Ovary (tissue), 9 donors: ENCODE results near the gene PLBD2. TPM values are rescaled to one million over a fixed set of nuclear protein-coding genes. Genes with fewer than 3 reads are reported as not detected.

Experiments
- DNase-seq, 5 donors: peaks; one replicate each; pipeline ENCODE4 v3.0.0-alpha.2; 2019 to 2020
- H3K27ac ChIP-seq, 2 donors: fragments of 200-600 bp; one replicate each; pipeline versions ENCODE4 v1.5.1 to v1.8.0; 2019 to 2022
- H3K27me3 ChIP-seq: fragments of 200-600 bp; one replicate; pipeline ENCODE4 v1.8.0; 2022
- H3K36me3 ChIP-seq: fragments of 200-600 bp; sonication (generic); one replicate; pipeline ENCODE4 v1.5.1; 2019
- H3K4me1 ChIP-seq: one replicate; pipeline ENCODE4 v1.8.1; 2013; ENCODE audit warnings: mild to moderate bottlenecking, moderate library complexity; ENCODE audit not compliant: insufficient read depth
- H3K4me3 ChIP-seq: fragments of 200-600 bp; sonication (generic); one replicate; pipeline ENCODE4 v1.5.1; 2017
- H3K9me3 ChIP-seq, 2 donors: fragments of 200-600 bp in 1 of 2; sonication (generic) in 1 of 2; one replicate each; pipeline versions ENCODE4 v1.5.1 to v1.8.1; 2013 to 2019; ENCODE audit warnings: mild to moderate bottlenecking in 1 of 2, moderate library complexity in 1 of 2
- CTCF ChIP-seq, 3 donors: fragments of 450-650 bp in 2 of 3; fragments of 200-600 bp in 1 of 3; IDR thresholded peaks; one replicate each; pipeline versions ENCODE4 v1.5.1 to v1.8.0; 2016 to 2022; ENCODE audit warnings: antibody characterized with exemption in 3 of 3, mild to moderate bottlenecking in 1 of 3
- EP300 ChIP-seq: sonication (generic); formaldehyde crosslinking; IDR thresholded peaks from one replicate; pipeline ENCODE4 v1.6.1; 2017; ENCODE audit warnings: antibody characterized with exemption
- POLR2A ChIP-seq: fragments of 450-650 bp; IDR thresholded peaks from one replicate; pipeline ENCODE4 v1.6.1; 2017; ENCODE audit warnings: antibody characterized with exemption, mild to moderate bottlenecking, moderate library complexity
- WGBS, 3 donors: extraction: QIAGEN DNeasy Blood & Tissue Kit in 1 of 3; methylation state at CpG; one replicate each; pipeline versions ENCODE4 v1.1.5 to v1.1.7; 2013 to 2017; 5-methylcytosine and 5-hydroxymethylcytosine counted together
- intact Hi-C, 4 donors: fragments of 100-400 bp; cut with DNase I; formaldehyde crosslinking; loops; one replicate each; pipeline versions ENCODE4 v1.11.0 to v1.15.1; 2022 to 2023
- polyA plus RNA-seq, 2 donors: library from polyadenylated mRNA; stranded (reverse); fragments of 200-250 nt in 1 of 2; fragments of 350-450 nt in 1 of 2; fragmentation: Illumina TruSeq in 1 of 2; extraction: RNeasy Lipid Tissue Mini Kit (QIAGEN cat#74804) in 1 of 2; gene quantifications; one replicate each; pipeline ENCODE4 v1.2.3, GENCODE V29; 2013 to 2014
- total RNA-seq, 7 donors: library from RNA; depleted of rRNA in 2 of 7; stranded (reverse); fragments of >200 nt in 2 of 7; fragmentation: NEBNext Ultra II Directional in 3 of 7; extraction: Animal tissue kit (Norgen Biotek cat#: 25700) in 3 of 7; gene quantifications; one replicate each; pipeline versions ENCODE4 v1.1.0 to v1.2.4, GENCODE V29; 2016 to 2023
- donor health status: DM: no; HTN: no; CAD: no; lungs with moderate emphysema.
- donor health status: DM: no; HTN: no; CAD: no.
- donor health status: Bipolar disorder and iron deficiency.
- donor health status: DM: yes; HTN: yes; CAD: no.
- donor health status: DM: no; HTN: no; CAD: no.
- donor health status: DM: yes; HTN: yes; CAD: no.

The PLBD2 gene
- total and polyA plus RNA-seq, 9 donors: 31.5 to 135 (median 81.9) TPM

- TF ChIP-seq EP300 (no peak), CTCF (IDR thresholded peaks at IDR 0.05) (no peak), POLR2A (no peak)
- no peaks in the 10 kb centered on the region for H3K36me3 ChIP-seq
- WGBS, 3 donors: 83 to 89% (median 88%) methylated on average over 9 of the region's 9 CpGs
- no peak overlapping the region for H3K4me3 ChIP-seq
- DNase-seq: no peak
- intact Hi-C loops: no loop called here
- no peak overlapping the region for H3K27ac ChIP-seq
- H3K27me3 ChIP-seq: no peaks in the 10 kb centered on the region
- H3K4me1 ChIP-seq: no peaks in the 10 kb centered on the region
- no peaks in the 10 kb centered on the region for H3K9me3 ChIP-seq
These were observed 56.2 kb downstream of the PLBD2 start for GRCh38 chr12:113414519-113415038.

- no peaks in the 10 kb centered on the region for H3K4me1 ChIP-seq
- no peaks in the 10 kb centered on the region for H3K36me3 ChIP-seq
- no peaks in the 10 kb centered on the region for H3K27me3 ChIP-seq
- WGBS, 3 donors: 62 to 73% (median 63%) methylated on average over 6 of the region's 6 CpGs
- TF ChIP-seq CTCF (IDR thresholded peaks at IDR 0.05): no peak
- no peak for TF ChIP-seq EP300
- TF ChIP-seq POLR2A: no peak
- no peak overlapping the region for H3K27ac ChIP-seq
- intact Hi-C loops: no loop called here
- DNase-seq: no peak
- H3K9me3 ChIP-seq: no peaks in the 10 kb centered on the region
- H3K4me3 ChIP-seq: no peak overlapping the region
These were observed 57.8 kb downstream of the PLBD2 start for GRCh38 chr12:113416091-113416754.

- intact Hi-C loops: no loop called here
- 42 to 46% (median 42%) methylated on average over 13 of the region's 13 CpGs for WGBS, 3 donors
These were observed 60.0 kb downstream of the PLBD2 start for GRCh38 chr12:113418213-113418879.

More at GRCh38 chr12:113418213-113418879, 60.0 kb downstream of the PLBD2 start:
- no peak for TF ChIP-seq EP300
- no peak for TF ChIP-seq CTCF (IDR thresholded peaks at IDR 0.05)
- no peak for TF ChIP-seq POLR2A
- Histone ChIP-seq H3K4me1 (peaks cover 7% of the 10 kb centered on the region), H3K4me3 (no peak overlapping the region), H3K36me3 (no peaks in the 10 kb centered on the region), H3K27ac (no peak overlapping the region), H3K27me3 (no peaks in the 10 kb centered on the region), H3K9me3 (no peaks in the 10 kb centered on the region)
- peak in 3 of 5 donors; percentile 34 to 68 (median 61) for DNase-seq
